ELR (cell line): ENCODE results near the gene CDK11B.
"Not testable (repeated sequence)": the region's sequence is repeated elsewhere in the genome, so short reads cannot be mapped to it uniquely, and the experiment has no call there.

Source experiments
- DNase-seq: peaks from one replicate; pipeline ENCODE4 v3.0.0-alpha.2; 2015; ENCODE audit warnings: low read depth

Gene CDK11B

DNA sequence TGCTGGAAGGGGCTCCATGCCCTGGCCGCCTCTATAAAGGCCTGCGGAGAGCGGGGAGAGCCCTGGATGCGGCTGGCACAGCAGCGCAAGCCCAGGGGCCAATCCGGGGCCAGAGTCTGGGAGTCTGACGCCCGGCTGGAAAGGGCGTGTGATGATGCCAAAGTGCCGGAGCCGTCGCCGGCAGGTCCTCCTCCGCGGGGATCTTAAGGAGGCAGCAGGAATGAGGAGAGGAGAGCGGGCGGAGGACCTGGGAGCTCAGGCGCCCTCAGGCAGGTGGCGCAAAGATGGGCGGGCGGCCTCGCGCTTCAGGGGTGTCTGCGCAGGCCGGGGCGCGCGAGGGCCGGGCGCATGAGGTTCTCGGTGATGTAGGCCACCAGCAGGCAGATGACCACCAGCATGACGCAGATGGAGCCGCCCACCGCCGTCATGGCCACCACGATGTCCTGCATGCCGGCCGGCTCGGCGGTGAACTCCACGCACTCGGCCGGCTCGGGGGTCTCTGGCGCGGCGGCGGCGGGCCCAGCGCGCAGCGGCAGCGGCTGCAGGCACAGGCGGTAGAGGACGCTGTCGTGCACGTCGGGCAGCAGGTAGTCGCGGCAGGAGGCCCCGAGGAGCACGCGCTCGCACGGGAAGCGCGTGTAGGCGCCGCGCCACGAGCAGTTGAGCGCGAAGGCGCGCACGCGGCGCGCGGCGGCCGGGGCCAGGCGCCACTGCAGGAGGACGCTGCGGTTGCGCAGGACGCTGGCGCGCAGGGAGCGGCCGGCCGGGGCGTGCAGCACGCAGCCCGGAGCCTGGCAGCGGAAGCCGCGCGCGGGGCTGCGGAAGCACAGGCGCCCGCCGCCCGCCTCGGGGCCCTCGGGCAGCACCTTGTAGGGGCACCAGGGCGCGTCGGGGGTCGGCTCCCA is 59.5 kb downstream of the CDK11B start:
- no peak for DNase-seq

DNA sequence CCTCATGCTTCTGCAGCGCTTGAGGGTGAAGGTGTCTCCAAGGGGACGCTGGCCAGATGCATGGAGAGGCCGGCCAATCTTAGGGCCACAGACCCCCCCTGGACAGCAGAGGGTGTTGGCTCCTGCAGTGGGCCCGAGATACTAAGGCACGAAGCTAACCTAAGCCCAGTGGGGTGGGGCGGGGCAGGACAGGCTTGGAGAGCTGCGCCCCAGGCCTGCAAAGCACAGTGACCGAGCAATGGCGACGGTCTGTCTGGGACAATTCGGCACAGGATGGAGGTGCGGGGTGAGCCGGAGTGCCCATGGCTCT is 60.1 kb downstream of the CDK11B start:
- DNase-seq: no peak

DNA sequence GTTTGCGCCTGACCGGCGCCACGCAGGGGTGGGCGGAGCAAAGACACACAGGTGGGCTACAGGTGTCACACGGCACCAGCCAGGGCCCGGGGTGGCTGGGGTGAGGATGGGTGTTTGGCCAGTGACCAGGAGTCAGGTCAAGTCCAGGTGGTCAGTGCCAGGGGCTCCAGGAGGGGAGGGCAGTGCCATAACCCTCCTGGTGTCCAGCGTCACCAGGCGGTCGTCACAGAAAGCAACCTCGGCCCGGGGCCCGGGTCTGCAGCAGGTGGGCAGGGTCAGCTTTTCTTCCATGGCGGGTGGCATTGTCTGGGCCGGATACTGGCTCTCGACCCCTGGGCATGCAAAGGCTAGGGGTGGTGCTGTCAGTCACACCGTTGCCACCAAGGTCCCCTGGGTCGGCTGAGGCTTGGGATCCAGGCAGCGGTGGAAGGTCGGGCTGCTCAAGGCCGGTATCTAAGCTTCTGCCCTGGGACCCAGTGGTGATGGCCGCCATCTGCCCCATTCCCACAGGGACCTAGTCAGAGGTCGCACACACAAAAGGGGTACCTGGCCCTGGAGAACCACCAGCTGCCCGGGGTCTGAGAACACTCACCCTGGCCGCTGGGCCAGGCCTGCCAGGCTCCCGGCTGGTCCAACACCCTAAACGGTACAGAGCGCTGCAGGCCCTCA is 60.6 kb downstream of the CDK11B start:
- DNase-seq: no peak

DNA sequence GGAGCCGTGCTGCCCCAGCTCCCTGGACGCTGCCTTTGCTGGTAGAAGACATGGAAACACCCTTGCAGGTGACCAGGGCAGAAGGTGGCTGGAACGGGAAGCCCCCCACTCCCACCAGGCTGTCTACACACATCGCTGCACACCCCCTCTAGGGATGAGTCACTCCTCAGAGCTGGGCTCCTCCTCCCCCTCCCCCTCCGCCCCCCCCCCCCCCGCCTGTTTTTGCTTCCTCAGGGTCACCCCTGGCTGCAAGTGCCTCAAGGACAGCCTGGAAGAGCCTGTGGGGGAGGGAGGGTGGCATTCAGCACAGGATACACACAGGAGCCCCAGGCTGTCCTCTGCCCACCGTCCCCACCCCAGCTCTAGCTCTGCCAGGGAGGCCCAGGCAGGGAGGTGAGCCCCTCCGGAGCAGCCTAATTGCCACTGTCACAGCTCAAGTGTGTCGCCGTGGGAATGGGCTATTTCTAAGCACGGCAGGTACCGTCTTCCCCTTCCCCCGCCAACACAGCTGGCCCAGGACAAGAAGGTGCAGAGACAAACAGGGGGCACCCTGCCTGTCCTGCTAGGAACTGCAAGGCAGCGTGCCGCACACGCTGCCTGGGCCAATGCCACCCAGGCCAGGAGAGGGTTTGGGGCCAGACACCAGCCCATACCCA is 61.4 kb downstream of the CDK11B start:
- DNase-seq: peak; percentile 32

DNA sequence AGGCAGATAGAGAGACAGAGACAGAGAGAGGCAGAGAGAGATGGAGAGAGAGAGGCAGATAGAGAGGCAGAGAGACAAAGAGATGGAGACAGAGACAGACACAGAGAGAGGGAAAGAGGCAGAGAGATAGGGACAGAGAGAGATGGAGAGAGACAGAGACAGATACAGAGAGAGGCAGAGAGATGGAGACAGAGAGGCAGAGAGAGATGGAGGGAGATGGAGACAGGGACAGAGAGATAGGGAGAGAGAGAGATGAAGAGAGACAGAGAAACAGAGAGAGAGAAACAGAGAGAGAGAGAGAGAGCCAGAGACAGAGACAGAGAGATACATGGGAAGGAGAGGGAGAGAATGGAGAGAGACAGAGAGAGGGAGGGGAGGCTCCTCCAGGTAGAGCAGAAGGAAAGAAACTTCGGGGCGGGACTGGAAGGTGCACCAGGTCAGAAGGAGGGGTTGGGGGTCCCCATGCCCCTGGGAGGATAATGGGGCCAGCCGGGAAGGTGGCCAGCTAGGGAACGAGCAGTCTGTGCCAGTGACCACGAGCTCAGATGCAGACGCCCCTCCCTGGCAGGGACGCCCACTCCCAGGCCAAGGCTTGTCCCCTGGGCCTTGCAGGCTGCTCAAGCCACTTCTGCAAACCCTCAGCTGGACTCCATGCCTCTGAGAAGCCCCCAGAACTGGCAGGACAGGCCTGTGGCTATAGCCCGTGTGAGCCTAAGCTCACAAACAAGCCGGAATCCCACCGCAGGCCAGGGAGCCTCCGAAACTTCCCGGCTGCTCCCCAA is 62.1 kb downstream of the CDK11B start:
- no peak for DNase-seq

DNA sequence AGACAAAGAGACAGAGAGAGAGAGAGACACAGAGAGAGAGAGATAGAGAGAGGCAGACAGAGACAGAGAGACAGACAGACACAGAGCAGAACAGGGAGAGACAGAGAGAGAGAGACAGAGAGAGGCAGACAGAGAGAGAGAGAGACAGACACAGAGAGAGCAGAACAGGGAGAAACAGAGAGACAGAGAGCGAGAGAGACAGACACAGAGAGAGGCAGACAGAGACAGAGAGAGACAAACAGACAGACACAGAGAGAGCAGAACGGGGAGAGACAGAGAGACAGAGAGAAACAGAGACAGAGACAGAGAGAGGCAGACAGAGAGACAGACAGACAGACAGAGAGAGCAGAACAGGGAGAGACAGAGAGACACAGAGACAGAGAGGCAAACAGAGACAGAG is 63.5 kb downstream of the CDK11B start:
- DNase-seq: not testable (repeated sequence)

DNA sequence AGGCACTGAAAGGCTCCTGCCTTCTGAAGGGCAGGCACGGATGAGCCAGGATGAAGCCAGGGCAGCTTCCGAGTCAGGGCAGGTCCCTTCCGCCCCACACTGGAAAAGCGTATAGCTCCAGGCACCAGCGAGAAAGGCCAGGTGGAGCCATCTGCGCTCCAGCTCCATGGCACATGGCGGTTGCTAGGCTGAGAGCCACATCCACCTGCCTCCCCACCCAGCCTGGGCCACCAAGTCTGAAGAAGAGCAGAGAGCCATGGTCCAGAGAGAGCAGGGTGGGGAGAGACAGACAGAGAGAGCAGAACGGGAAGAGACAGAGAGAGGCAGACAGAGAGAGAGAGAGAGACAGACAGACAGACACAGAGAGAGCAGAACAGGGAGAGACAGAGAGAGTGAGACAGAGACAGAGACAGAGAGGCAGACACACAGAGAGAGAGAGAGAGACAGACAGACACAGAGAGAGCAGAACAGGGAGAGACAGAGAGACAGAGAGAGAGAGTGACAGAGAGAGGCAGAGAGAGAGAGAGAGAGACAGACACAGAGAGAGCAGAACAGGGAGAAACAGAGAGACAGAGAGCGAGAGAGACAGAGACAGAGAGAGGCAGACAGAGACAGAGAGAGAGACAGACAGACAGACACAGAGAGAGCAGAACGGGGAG is 64.1 kb downstream of the CDK11B start:
- no peak for DNase-seq

DNA sequence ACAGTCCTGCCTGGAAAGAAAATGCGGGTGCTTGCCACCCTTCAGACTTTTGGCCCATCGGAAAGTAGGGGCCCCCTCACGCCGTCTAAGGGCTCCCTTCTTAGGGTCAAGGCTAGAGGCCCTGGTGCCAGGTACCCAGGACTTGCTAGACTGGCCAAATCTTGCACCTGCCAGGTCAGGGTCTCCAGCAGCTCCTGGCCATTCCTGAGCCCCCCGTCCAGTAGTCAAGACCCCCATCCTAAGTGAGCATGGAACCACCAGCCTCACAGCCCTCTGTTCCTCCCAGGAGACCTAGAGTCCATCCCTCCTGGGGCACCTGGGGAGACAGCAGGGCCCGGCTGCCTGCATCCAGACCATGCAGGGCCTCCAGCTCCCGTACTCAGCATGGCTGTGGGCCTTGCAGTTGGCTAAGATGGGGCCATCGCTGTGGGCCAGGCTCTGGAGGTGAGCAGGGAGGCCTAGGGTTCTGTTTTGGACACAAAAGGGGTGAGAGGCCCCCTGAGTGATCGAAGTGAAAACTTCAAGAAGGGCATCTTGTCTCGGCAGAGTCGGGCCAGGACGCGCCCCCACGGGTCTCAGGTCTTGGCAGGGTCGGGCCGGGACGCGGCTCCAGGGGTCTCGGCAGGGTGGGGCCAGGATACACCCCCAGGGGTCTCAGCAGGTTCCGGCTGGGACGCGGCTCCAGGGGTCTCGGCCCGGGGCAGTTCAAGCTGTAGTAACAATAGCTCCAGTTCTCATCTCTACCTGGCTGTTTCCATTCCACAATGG is 64.8 kb downstream of the CDK11B start:
- DNase-seq: no peak

DNA sequence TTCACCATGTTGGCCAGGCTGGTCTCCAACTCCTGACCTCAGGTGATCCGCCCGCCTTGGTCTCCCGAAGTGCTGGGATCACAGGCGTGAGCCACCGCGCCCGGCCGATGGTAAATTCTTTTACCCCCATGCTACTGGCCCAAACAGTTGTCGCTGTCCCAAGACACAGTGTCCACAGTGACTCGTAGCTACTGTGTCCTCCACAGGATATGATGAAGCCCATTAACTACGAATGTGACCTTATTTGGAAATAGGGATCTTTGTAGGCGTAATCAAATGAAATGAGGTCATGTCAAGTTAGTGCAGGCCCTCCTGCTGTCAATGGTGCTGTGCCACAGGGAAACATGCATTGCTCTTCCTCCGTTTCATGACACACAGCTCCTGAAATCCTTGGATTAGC is 67.4 kb downstream of the CDK11B start:
- peak; percentile 40 for DNase-seq
